ENCODE results near the gene NTN1. TPM values are rescaled to one million over a fixed set of nuclear protein-coding genes. Genes with fewer than 3 reads are reported as not detected.
A peak's percentile ranks its signal among the peaks of the same experiment; 100 is the strongest.

The NTN1 gene
- total RNA-seq, 1 donor from 2014 or later, result 7.8 TPM

DNA sequence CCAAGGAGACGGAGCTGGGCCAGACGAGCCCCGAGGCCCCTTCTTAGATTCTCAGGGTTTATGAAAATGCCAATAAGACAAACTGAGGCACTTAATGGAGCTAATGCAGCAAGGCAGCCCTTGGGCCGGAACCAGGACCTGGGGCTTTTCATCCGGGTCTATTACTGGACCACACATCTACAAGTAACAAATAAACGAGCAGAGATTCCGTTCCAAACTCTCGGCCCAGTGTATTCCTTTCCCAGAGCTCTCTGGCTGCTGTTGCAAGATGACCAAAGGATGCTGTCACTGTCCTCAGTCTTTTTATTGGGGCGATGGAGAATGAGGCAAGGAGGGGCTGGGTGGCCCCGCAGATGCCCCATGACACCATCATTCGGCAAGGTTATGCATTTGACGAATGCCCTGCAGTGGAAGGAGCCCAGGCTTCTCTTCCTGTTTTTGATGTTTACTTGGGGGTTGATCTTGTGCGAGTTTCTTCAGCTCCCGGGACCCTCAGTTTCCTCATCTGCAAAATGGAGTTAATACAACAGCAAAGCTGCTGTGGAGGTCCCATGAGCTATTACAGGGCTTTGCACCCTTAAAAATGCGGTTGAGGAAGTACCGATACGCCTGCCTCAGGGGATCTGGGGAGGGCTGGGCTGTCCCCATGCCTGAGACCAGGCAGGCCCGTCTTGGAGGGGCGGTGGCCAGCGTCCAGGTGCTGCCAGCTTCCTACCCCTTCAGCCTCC is 1.1 kb upstream of the NTN1 start:
- Histone ChIP-seq H3K27ac (no peak overlapping the region), H3K4me1 (peaks cover 30% of the 10 kb centered on the region), H3K36me3 (no peaks in the 10 kb centered on the region), H3K4me3 (peak overlapping the region; percentile 70), H3K9me3 (no peaks in the 10 kb centered on the region), H3K27me3 (ENCODE audit: low read depth) (peaks cover 77% of the 10 kb centered on the region)
- DNase-seq (no peak), ATAC-seq (no peak)
- intact Hi-C loops (cut with DNase I), result no loop called here
- TF ChIP-seq, protein P1, sequence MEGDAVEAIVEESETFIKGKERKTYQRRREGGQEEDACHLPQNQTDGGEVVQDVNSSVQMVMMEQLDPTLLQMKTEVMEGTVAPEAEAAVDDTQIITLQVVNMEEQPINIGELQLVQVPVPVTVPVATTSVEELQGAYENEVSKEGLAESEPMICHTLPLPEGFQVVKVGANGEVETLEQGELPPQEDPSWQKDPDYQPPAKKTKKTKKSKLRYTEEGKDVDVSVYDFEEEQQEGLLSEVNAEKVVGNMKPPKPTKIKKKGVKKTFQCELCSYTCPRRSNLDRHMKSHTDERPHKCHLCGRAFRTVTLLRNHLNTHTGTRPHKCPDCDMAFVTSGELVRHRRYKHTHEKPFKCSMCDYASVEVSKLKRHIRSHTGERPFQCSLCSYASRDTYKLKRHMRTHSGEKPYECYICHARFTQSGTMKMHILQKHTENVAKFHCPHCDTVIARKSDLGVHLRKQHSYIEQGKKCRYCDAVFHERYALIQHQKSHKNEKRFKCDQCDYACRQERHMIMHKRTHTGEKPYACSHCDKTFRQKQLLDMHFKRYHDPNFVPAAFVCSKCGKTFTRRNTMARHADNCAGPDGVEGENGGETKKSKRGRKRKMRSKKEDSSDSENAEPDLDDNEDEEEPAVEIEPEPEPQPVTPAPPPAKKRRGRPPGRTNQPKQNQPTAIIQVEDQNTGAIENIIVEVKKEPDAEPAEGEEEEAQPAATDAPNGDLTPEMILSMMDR (IDR thresholded peaks at IDR 0.05), result no peak

DNA sequence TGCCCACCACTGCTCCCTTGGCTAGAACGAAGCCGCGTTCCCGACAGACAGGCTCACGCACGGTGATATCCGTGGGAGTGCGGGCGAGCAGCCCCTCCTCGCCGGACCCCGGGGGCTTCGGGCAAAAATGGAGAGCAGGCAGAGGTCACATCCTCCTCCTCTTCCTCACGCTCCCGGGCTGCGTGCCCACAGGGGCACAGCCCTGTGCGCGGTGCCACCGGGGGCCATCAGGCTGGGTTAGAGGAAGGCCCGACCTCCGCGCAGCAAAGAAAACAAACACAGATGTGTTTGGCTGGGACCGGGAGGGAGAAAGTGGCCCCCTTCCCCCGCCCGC is 519 bp upstream of the NTN1 start:
- TF ChIP-seq, protein P1 (IDR thresholded peaks at IDR 0.05), result no peak
- Histone ChIP-seq H3K4me1 (peaks cover 30% of the 10 kb centered on the region), H3K36me3 (no peaks in the 10 kb centered on the region), H3K27me3 (ENCODE audit: low read depth) (peaks cover 75% of the 10 kb centered on the region), H3K4me3 (peak overlapping the region; percentile 70), H3K27ac (no peak overlapping the region), H3K9me3 (no peaks in the 10 kb centered on the region)
- intact Hi-C loops (cut with DNase I), result no loop called here
- ATAC-seq (no peak), DNase-seq (no peak)

DNA sequence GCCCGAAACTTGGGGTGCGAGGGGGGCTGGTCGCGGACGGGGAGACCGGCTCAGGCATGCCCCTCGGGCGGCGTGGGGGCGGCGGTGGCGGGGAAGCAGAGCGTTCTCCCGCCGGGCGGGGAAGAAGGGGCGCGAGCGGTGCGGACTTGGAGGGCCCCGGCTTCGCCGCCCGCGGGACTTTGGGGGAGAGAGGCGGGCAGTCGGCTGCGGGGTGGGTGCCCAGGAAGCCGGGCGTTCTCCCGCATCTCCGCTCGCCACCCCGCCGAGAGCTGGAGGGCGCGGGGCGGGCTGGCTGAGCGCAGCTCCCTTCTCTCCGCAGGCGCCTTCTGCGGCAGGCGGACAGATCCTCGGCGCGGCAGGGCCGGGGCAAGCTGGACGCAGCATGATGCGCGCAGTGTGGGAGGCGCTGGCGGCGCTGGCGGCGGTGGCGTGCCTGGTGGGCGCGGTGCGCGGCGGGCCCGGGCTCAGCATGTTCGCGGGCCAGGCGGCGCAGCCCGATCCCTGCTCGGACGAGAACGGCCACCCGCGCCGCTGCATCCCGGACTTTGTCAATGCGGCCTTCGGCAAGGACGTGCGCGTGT is 772 bp downstream of the NTN1 start:
- Histone ChIP-seq H3K4me1 (peaks cover 30% of the 10 kb centered on the region), H3K4me3 (peak overlapping the region; percentile 70), H3K27me3 (ENCODE audit: low read depth) (peaks cover 79% of the 10 kb centered on the region), H3K27ac (peak overlapping the region; percentile 41), H3K9me3 (no peaks in the 10 kb centered on the region), H3K36me3 (no peaks in the 10 kb centered on the region)
- TF ChIP-seq, protein P1 (IDR thresholded peaks at IDR 0.05), result no peak
- intact Hi-C loops (cut with DNase I), result no loop called here
- ATAC-seq (peak; percentile 58 to 62), DNase-seq (no peak)

DNA sequence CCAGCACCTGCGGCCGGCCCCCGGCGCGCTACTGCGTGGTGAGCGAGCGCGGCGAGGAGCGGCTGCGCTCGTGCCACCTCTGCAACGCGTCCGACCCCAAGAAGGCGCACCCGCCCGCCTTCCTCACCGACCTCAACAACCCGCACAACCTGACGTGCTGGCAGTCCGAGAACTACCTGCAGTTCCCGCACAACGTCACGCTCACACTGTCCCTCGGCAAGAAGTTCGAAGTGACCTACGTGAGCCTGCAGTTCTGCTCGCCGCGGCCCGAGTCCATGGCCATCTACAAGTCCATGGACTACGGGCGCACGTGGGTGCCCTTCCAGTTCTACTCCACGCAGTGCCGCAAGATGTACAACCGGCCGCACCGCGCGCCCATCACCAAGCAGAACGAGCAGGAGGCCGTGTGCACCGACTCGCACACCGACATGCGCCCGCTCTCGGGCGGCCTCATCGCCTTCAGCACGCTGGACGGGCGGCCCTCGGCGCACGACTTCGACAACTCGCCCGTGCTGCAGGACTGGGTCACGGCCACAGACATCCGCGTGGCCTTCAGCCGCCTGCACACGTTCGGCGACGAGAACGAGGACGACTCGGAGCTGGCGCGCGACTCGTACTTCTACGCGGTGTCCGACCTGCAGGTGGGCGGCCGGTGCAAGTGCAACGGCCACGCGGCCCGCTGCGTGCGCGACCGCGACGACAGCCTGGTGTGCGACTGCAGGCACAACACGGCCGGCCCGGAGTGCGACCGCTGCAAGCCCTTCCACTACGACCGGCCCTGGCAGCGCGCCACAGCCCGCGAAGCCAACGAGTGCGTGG is 1.5 kb downstream of the NTN1 start:
- TF ChIP-seq, protein P1 (IDR thresholded peaks at IDR 0.05), result no peak
- peak; percentile 24 for ATAC-seq
- DNase-seq, result no peak
- H3K27ac ChIP-seq, result no peak overlapping the region
- H3K4me3 ChIP-seq, result peak overlapping the region; percentile 70
- intact Hi-C loops (cut with DNase I), result no loop called here
- H3K27me3 ChIP-seq (ENCODE audit: low read depth), result peaks cover 76% of the 10 kb centered on the region
- no peaks in the 10 kb centered on the region for H3K9me3 ChIP-seq
- peaks cover 30% of the 10 kb centered on the region for H3K4me1 ChIP-seq
- no peaks in the 10 kb centered on the region for H3K36me3 ChIP-seq

DNA sequence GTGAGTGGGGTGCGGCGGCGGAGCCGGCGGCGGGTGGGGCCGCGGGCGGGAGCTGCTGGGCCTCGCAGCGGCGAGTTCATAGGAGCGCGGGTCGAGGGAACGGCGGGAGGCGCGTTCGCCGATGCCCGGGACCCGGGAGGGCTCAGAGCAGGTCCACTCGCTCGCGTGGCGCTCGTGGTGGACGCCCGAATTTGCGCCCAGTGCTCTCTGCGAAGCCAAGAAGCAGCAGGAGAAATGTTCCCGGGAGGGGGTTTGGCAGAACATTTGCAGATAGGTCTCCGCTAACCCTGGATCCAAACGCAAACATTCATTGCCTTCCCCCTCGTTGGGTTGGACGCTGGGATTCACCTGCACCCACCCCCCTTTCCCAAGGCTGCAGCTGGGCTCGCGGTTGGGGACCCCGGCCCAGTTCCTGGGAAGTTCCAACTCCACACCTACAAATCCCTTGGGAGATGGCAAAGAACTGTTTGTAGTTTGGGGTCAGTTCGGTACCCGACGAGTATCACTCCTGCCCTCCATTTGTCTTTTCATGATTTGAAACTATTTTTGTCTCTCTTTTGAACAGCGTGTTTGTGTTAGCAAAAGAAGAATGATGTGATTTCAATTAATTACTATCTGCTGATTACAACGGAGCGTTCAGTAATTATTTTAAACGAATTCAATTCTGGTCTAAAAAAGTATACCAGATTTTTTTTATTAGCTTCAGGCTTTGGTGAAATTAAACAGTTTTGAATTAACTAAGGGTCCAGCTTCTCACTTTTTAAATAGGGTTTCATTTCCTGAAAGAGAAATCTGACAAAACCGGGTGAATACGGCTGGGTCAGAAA is 2.3 kb downstream of the NTN1 start:
- Histone ChIP-seq H3K9me3 (no peaks in the 10 kb centered on the region), H3K4me3 (peak overlapping the region; percentile 70), H3K27ac (no peak overlapping the region), H3K27me3 (ENCODE audit: low read depth) (peaks cover 76% of the 10 kb centered on the region), H3K36me3 (no peaks in the 10 kb centered on the region), H3K4me1 (peaks cover 30% of the 10 kb centered on the region)
- intact Hi-C loops (cut with DNase I), result no loop called here
- ATAC-seq (peak in 1 of 2 donors; percentile 17), DNase-seq (no peak)
- TF ChIP-seq, protein P1 (IDR thresholded peaks at IDR 0.05), result no peak

Data from lower lobe of right lung (tissue), 2 donors.